Neural progenitor cell (in vitro differentiated cells): ENCODE data around the gene PLD6. TPM values are rescaled to one million over a fixed set of nuclear protein-coding genes. Genes with fewer than 3 reads are reported as not detected.

Experiments used
- DNase-seq: peaks from one replicate; pipeline ENCODE4 v3.0.0-alpha.2; 2016; ENCODE audit warnings: low spot score
- H2AFZ ChIP-seq: fragments of 200-600 bp; sonication (generic); replicated peaks from 2 replicates; pipeline ENCODE4 v1.6.1; 2016; ENCODE audit warnings: antibody characterized with exemption
- H3F3A ChIP-seq: fragments of 200-600 bp; sonication (generic); 2 replicates; pipeline ENCODE4 v1.6.1; 2016; ENCODE audit warnings: antibody characterized with exemption, low read depth
- H3K27ac ChIP-seq: fragments of 200-600 bp; sonication (generic); 2 replicates; pipeline ENCODE4 v1.5.1; 2016; ENCODE audit warnings: mild to moderate bottlenecking
- H3K27me3 ChIP-seq: fragments of 200-600 bp; sonication (generic); 2 replicates; pipeline ENCODE4 v1.6.1; 2016; ENCODE audit warnings: mild to moderate bottlenecking, moderate library complexity
- H3K36me3 ChIP-seq: fragments of 200-600 bp; sonication (generic); 2 replicates; pipeline ENCODE4 v1.5.1; 2016
- H3K4me1 ChIP-seq: fragments of 200-600 bp; sonication (generic); 2 replicates; pipeline ENCODE4 v1.6.1; 2016; ENCODE audit warnings: mixed run types
- H3K4me2 ChIP-seq: fragments of 200-600 bp; sonication (generic); 2 replicates; pipeline ENCODE4 v1.6.1; 2016
- H3K4me3 ChIP-seq: fragments of 200-600 bp; sonication (generic); 2 replicates; pipeline ENCODE4 v1.5.1; 2016
- H3K79me2 ChIP-seq: fragments of 200-600 bp; sonication (generic); 2 replicates; pipeline ENCODE4 v1.6.1; 2016; ENCODE audit warnings: low read depth
- H3K9ac ChIP-seq: fragments of 200-600 bp; sonication (generic); 2 replicates; pipeline ENCODE4 v1.6.1; 2016
- H3K9me3 ChIP-seq: fragments of 200-600 bp; sonication (generic); 2 replicates; pipeline ENCODE4 v1.5.1; 2016; ENCODE audit warnings: low read depth
- H4K20me1 ChIP-seq: fragments of 200-600 bp; sonication (generic); 2 replicates; pipeline ENCODE4 v1.6.1; 2016; ENCODE audit warnings: low read depth
- H3K27ac Mint-ChIP-seq: 3 replicates; pipeline ENCODE4 v1.8.0; 2021; ENCODE audit warnings: mixed read lengths
- H3K27me3 Mint-ChIP-seq: 2 replicates; pipeline ENCODE4 v1.8.0; 2022; ENCODE audit warnings: low read depth, mild to moderate bottlenecking, inconsistent platforms, moderate library complexity, mixed read lengths; ENCODE audit not compliant: insufficient read depth
- H3K36me3 Mint-ChIP-seq: 3 replicates; pipeline ENCODE4 v1.8.0; 2021; ENCODE audit warnings: mixed read lengths
- H3K4me1 Mint-ChIP-seq: 3 replicates; pipeline ENCODE4 v1.8.0; 2021; ENCODE audit warnings: mixed read lengths
- H3K4me3 Mint-ChIP-seq: 3 replicates; pipeline ENCODE4 v1.8.0; 2021; ENCODE audit warnings: mild to moderate bottlenecking, moderate library complexity, mixed read lengths
- H3K9me3 Mint-ChIP-seq: 3 replicates; pipeline ENCODE4 v1.8.0; 2020; ENCODE audit warnings: mixed read lengths
- EZH2 ChIP-seq: fragments of 200-600 bp; sonication (generic); IDR thresholded peaks from 2 replicates; pipeline ENCODE4 v1.6.1; 2017; ENCODE audit warnings: antibody characterized with exemption, mild to moderate bottlenecking, moderate library complexity
- EZH2phosphoT487 ChIP-seq: fragments of 200-600 bp; sonication (generic); IDR thresholded peaks from 2 replicates; pipeline ENCODE4 v1.6.1; 2017; ENCODE audit warnings: antibody characterized with exemption
- total RNA-seq: library from RNA; depleted of rRNA; stranded (reverse); fragments of >200 nt; gene quantifications from 2 replicates; pipeline ENCODE4 v1.2.3, GENCODE V29; 2015; ENCODE audit warnings: low replicate concordance
- TF ChIP-seq, protein P1 (sequence below): fragments of 200-600 bp; sonication (generic); IDR thresholded peaks from 2 replicates; pipeline ENCODE4 v1.5.1; 2017; ENCODE audit warnings: antibody characterized with exemption, mild to moderate bottlenecking

The PLD6 gene
- total RNA-seq, 1 donor from 2014 or later: 1.2 TPM

- TF ChIP-seq, protein P1, sequence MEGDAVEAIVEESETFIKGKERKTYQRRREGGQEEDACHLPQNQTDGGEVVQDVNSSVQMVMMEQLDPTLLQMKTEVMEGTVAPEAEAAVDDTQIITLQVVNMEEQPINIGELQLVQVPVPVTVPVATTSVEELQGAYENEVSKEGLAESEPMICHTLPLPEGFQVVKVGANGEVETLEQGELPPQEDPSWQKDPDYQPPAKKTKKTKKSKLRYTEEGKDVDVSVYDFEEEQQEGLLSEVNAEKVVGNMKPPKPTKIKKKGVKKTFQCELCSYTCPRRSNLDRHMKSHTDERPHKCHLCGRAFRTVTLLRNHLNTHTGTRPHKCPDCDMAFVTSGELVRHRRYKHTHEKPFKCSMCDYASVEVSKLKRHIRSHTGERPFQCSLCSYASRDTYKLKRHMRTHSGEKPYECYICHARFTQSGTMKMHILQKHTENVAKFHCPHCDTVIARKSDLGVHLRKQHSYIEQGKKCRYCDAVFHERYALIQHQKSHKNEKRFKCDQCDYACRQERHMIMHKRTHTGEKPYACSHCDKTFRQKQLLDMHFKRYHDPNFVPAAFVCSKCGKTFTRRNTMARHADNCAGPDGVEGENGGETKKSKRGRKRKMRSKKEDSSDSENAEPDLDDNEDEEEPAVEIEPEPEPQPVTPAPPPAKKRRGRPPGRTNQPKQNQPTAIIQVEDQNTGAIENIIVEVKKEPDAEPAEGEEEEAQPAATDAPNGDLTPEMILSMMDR: no peak
- no peak for TF ChIP-seq EZH2phosphoT487
- TF ChIP-seq EZH2: no peak
- Mint-ChIP-seq H3K4me3 (no peak overlapping the region), H3K27ac (no peak overlapping the region), H3K27me3 (no peaks in the 10 kb centered on the region), H3K9me3 (no peaks in the 10 kb centered on the region), H3K36me3 (peaks cover 17% of the 10 kb centered on the region), H3K4me1 (no peaks in the 10 kb centered on the region)
- no peaks in the 10 kb centered on the region for H4K20me1 ChIP-seq
- no peak for DNase-seq
- no peak overlapping the region for H3K27ac ChIP-seq
- H3K9ac ChIP-seq: no peak overlapping the region
- no peak overlapping the region for H2AFZ ChIP-seq
- H3K79me2 ChIP-seq: no peaks in the 10 kb centered on the region
- H3F3A ChIP-seq: no peaks in the 10 kb centered on the region
- no peaks in the 10 kb centered on the region for H3K27me3 ChIP-seq
- no peaks in the 10 kb centered on the region for H3K4me1 ChIP-seq
- H3K9me3 ChIP-seq: no peaks in the 10 kb centered on the region
- H3K36me3 ChIP-seq: no peaks in the 10 kb centered on the region
- H3K4me3 ChIP-seq: no peak overlapping the region
- H3K4me2 ChIP-seq: no peak overlapping the region
Measured at GRCh38 chr17:17183744-17184143, 22.4 kb downstream of the PLD6 start.

GRCh38 chr17:17182598-17183136 is 23.5 kb downstream of the PLD6 start:
- Histone ChIP-seq H3K36me3 (no peaks in the 10 kb centered on the region), H3K27me3 (no peaks in the 10 kb centered on the region), H3K4me1 (no peaks in the 10 kb centered on the region), H3K4me3 (no peak overlapping the region), H3K27ac (no peak overlapping the region), H3K9me3 (no peaks in the 10 kb centered on the region), H3K9ac (no peak overlapping the region), H3F3A (no peaks in the 10 kb centered on the region), H3K79me2 (no peaks in the 10 kb centered on the region), H3K4me2 (no peak overlapping the region), H2AFZ (no peak overlapping the region), H4K20me1 (no peaks in the 10 kb centered on the region)
- no peak for DNase-seq
- no peak overlapping the region for H3K27ac Mint-ChIP-seq
- H3K4me1 Mint-ChIP-seq: no peaks in the 10 kb centered on the region
- no peaks in the 10 kb centered on the region for H3K9me3 Mint-ChIP-seq
- TF ChIP-seq, protein P1: no peak
- TF ChIP-seq EZH2phosphoT487: no peak
- TF ChIP-seq EZH2: no peak
- H3K36me3 Mint-ChIP-seq: peaks cover 14% of the 10 kb centered on the region
- no peaks in the 10 kb centered on the region for H3K27me3 Mint-ChIP-seq
- H3K4me3 Mint-ChIP-seq: no peak overlapping the region

GRCh38 chr17:17181666-17182597 is 24.2 kb downstream of the PLD6 start:
- Mint-ChIP-seq H3K4me1 (no peaks in the 10 kb centered on the region), H3K9me3 (no peaks in the 10 kb centered on the region), H3K27ac (no peak overlapping the region), H3K36me3 (peaks cover 20% of the 10 kb centered on the region), H3K27me3 (no peaks in the 10 kb centered on the region), H3K4me3 (no peak overlapping the region)
- Histone ChIP-seq H3K9me3 (no peaks in the 10 kb centered on the region), H3K27me3 (no peaks in the 10 kb centered on the region), H3K4me1 (no peaks in the 10 kb centered on the region), H3K9ac (no peak overlapping the region), H4K20me1 (no peaks in the 10 kb centered on the region), H3K36me3 (no peaks in the 10 kb centered on the region), H3K79me2 (no peaks in the 10 kb centered on the region), H3K27ac (no peak overlapping the region), H3K4me3 (no peak overlapping the region), H3F3A (no peaks in the 10 kb centered on the region), H2AFZ (no peak overlapping the region), H3K4me2 (no peak overlapping the region)
- TF ChIP-seq EZH2phosphoT487: no peak
- TF ChIP-seq, protein P1: no peak
- TF ChIP-seq EZH2: no peak
- DNase-seq: no peak
